Neuronal stem cell (in vitro differentiated cells): ENCODE results near the gene SLC2A4.

Experiments used
- DNase-seq: peaks from one replicate; pipeline ENCODE4 v3.0.0-alpha.2; 2013; ENCODE audit warnings: low spot score
- H2AFZ ChIP-seq: one replicate; pipeline ENCODE4 v1.6.1; 2013; ENCODE audit warnings: mild to moderate bottlenecking, low read length, inconsistent platforms
- H2AK5ac ChIP-seq: 2 replicates; pipeline ENCODE4 v1.6.1; 2013; ENCODE audit warnings: low read depth, mild to moderate bottlenecking, inconsistent platforms, low read length, moderate library complexity, mixed read lengths
- H2BK120ac ChIP-seq: 2 replicates; pipeline ENCODE4 v1.6.1; 2013; ENCODE audit warnings: low read depth, mild to moderate bottlenecking, inconsistent platforms, low read length, moderate library complexity, mixed read lengths
- H2BK12ac ChIP-seq: one replicate; pipeline ENCODE4 v1.6.1; 2013; ENCODE audit warnings: low read length, inconsistent platforms
- H2BK15ac ChIP-seq: 2 replicates; pipeline ENCODE4 v1.6.1; 2013; ENCODE audit warnings: mild to moderate bottlenecking, low read length, inconsistent platforms, mixed read lengths
- H2BK5ac ChIP-seq: one replicate; pipeline ENCODE4 v1.6.1; 2013; ENCODE audit warnings: inconsistent platforms, mild to moderate bottlenecking, low read length, moderate library complexity
- H3K14ac ChIP-seq: one replicate; pipeline ENCODE4 v1.6.1; 2013; ENCODE audit warnings: low read length, inconsistent platforms
- H3K18ac ChIP-seq: 2 replicates; pipeline ENCODE4 v1.6.1; 2013; ENCODE audit warnings: low read length, inconsistent platforms
- H3K23ac ChIP-seq: 2 replicates; pipeline ENCODE4 v1.6.1; 2013; ENCODE audit warnings: low read depth, mild to moderate bottlenecking, mixed read lengths, low read length, inconsistent platforms; ENCODE audit not compliant: poor library complexity
- H3K27ac ChIP-seq: replicated peaks from 3 replicates; pipeline ENCODE4 v1.5.1; 2013; ENCODE audit warnings: low read length, inconsistent platforms
- H3K27me3 ChIP-seq, 3 experiments: 2 replicates each; pipeline ENCODE4 v1.6.1; 2013; ENCODE audit warnings: low read length in 3 of 3, mild to moderate bottlenecking in 2 of 3, inconsistent platforms in 1 of 3, low read depth in 1 of 3, mixed read lengths in 1 of 3, moderate library complexity in 1 of 3; ENCODE audit not compliant: control insufficient read depth in 3 of 3, insufficient read depth in 3 of 3
- H3K36me3 ChIP-seq, 2 donors: replicated peaks in 1 of 2; 2 replicates each; pipeline ENCODE4 v1.6.1; 2013; ENCODE audit warnings: low read length in 2 of 2; ENCODE audit not compliant: control insufficient read depth in 2 of 2, insufficient read depth in 2 of 2
- H3K4ac ChIP-seq: 2 replicates; pipeline ENCODE4 v1.6.1; 2013; ENCODE audit warnings: inconsistent platforms, mild to moderate bottlenecking, low read length, moderate library complexity
- H3K4me1 ChIP-seq, 2 donors: 1 replicate in 1 of 2; 2 replicates in 1 of 2; pipeline ENCODE4 v1.6.1; 2013; ENCODE audit warnings: low read length in 2 of 2, low read depth in 1 of 2; ENCODE audit not compliant: control insufficient read depth in 2 of 2, insufficient read depth in 1 of 2
- H3K4me2 ChIP-seq: one replicate; pipeline ENCODE4 v1.6.1; 2013; ENCODE audit warnings: mild to moderate bottlenecking, low read length, inconsistent platforms; ENCODE audit not compliant: insufficient read depth, poor library complexity, severe bottlenecking
- H3K4me3 ChIP-seq, 2 donors: 2 replicates each; pipeline ENCODE4 v1.5.1; 2013; ENCODE audit warnings: low read length in 2 of 2, mild to moderate bottlenecking in 2 of 2, inconsistent platforms in 1 of 2, moderate library complexity in 1 of 2
- H3K79me1 ChIP-seq: one replicate; pipeline ENCODE4 v1.6.1; 2013; ENCODE audit warnings: low read depth, mild to moderate bottlenecking, inconsistent platforms, low read length, moderate library complexity
- H3K9ac ChIP-seq: one replicate; pipeline ENCODE4 v1.6.1; 2013; ENCODE audit warnings: mild to moderate bottlenecking, low read depth, low read length, inconsistent platforms; ENCODE audit not compliant: poor library complexity
- H3K9me3 ChIP-seq, 2 donors: replicated peaks in 1 of 2; 2 replicates each; pipeline versions ENCODE3 to v1.6.1; 2013; ENCODE audit warnings: low read length in 2 of 2, mild to moderate bottlenecking in 2 of 2, inconsistent platforms in 1 of 2, low read depth in 1 of 2, mixed read lengths in 1 of 2, moderate library complexity in 1 of 2; ENCODE audit not compliant: control insufficient read depth in 2 of 2, insufficient read depth in 1 of 2
- H4K8ac ChIP-seq: one replicate; pipeline ENCODE4 v1.6.1; 2013; ENCODE audit warnings: low read depth, mild to moderate bottlenecking, inconsistent platforms, low read length, moderate library complexity
- H4K91ac ChIP-seq: one replicate; pipeline ENCODE4 v1.6.1; 2013; ENCODE audit warnings: low read length, low read depth, mild to moderate bottlenecking, inconsistent platforms; ENCODE audit not compliant: poor library complexity
- WGBS, 2 donors: extraction: QIAGEN DNeasy Blood & Tissue Kit; methylation state at CpG; one replicate each; pipeline ENCODE4 v1.1.7; 2013; ENCODE audit warnings: missing lambda C conversion rate in 2 of 2, mixed read lengths in 1 of 2; ENCODE audit not compliant: insufficient read length in 2 of 2, insufficient replicate concordance in 1 of 2; ENCODE audit errors: extremely low coverage in 2 of 2; 5-methylcytosine and 5-hydroxymethylcytosine counted together

The SLC2A4 gene

GRCh38 chr17:7327056-7327455 lies 45.5 kb downstream of the SLC2A4 start:
- Histone ChIP-seq H4K91ac (no peak overlapping the region), H3K23ac (no peak overlapping the region), H4K8ac (no peak overlapping the region), H2BK15ac (no peak overlapping the region), H2BK120ac (no peak overlapping the region), H2AK5ac (no peak overlapping the region), H2BK5ac (no peak overlapping the region), H3K27ac (no peak overlapping the region), H3K36me3 (peaks cover 39 to 52% of the 10 kb centered on the region in 2 donors), H3K9me3 (no peaks in the 10 kb centered on the region), H3K14ac (no peak overlapping the region), H3K18ac (no peak overlapping the region), H3K79me1 (peaks cover 18% of the 10 kb centered on the region), H3K27me3 (no peaks in the 10 kb centered on the region), H3K9ac (no peak overlapping the region), H2AFZ (no peak overlapping the region), H3K4ac (no peak overlapping the region), H2BK12ac (peak overlapping the region; percentile 51), H3K4me3 (no peak overlapping the region), H3K4me2 (no peak overlapping the region), H3K4me1 (peaks cover 13 to 15% of the 10 kb centered on the region in 2 donors)
- no CpG with 5 or more reads among the region's 7 CpGs for WGBS, 2 donors
- DNase-seq = no peak

- Histone ChIP-seq H3K9ac (no peak overlapping the region), H3K27me3 (no peaks in the 10 kb centered on the region), H3K14ac (no peak overlapping the region), H2AFZ (no peak overlapping the region), H2AK5ac (no peak overlapping the region), H3K23ac (no peak overlapping the region), H3K4ac (peak overlapping the region; percentile 15), H4K8ac (no peak overlapping the region), H3K18ac (no peak overlapping the region), H2BK12ac (no peak overlapping the region), H3K36me3 (peaks cover 34 to 47% of the 10 kb centered on the region in 2 donors), H3K79me1 (peaks cover 18% of the 10 kb centered on the region), H3K4me1 (peaks cover 13 to 15% of the 10 kb centered on the region in 2 donors), H2BK120ac (no peak overlapping the region), H4K91ac (no peak overlapping the region), H2BK15ac (no peak overlapping the region), H3K27ac (no peak overlapping the region), H3K4me3 (peak overlapping the region in 1 of 2 donors; percentile 4), H3K4me2 (no peak overlapping the region), H2BK5ac (no peak overlapping the region), H3K9me3 (no peaks in the 10 kb centered on the region)
- DNase-seq = no peak
- WGBS, 2 donors = no CpG with 5 or more reads among the region's 17 CpGs
Measured at GRCh38 chr17:7327501-7327900, 46.0 kb downstream of the SLC2A4 start.

- no peak for DNase-seq
- Histone ChIP-seq H3K9me3 (no peaks in the 10 kb centered on the region), H3K4me3 (peak overlapping the region in 1 of 2 donors; percentile 96), H2AK5ac (no peak overlapping the region), H3K27me3 (no peaks in the 10 kb centered on the region), H4K91ac (no peak overlapping the region), H2BK12ac (no peak overlapping the region), H3K18ac (no peak overlapping the region), H3K14ac (no peak overlapping the region), H3K23ac (no peak overlapping the region), H3K79me1 (peaks cover 18% of the 10 kb centered on the region), H3K4me1 (peaks cover 13 to 15% of the 10 kb centered on the region in 2 donors), H2BK15ac (no peak overlapping the region), H2AFZ (no peak overlapping the region), H3K36me3 (peaks cover 29 to 42% of the 10 kb centered on the region in 2 donors), H3K4me2 (peak overlapping the region; percentile 77), H3K27ac (no peak overlapping the region), H3K9ac (no peak overlapping the region), H2BK5ac (no peak overlapping the region), H3K4ac (no peak overlapping the region), H4K8ac (no peak overlapping the region), H2BK120ac (no peak overlapping the region)
- WGBS, 2 donors = no CpG with 5 or more reads among the region's 1 CpG
Measured at GRCh38 chr17:7328009-7328408, 46.5 kb downstream of the SLC2A4 start.

- peak within 1 kb of the TSS; percentile 63 for H2BK120ac ChIP-seq
- H2BK12ac ChIP-seq = no peak within 1 kb of the TSS
- no peaks in the 10 kb centered on the region for H3K27me3 ChIP-seq
- peak within 1 kb of the TSS; percentile 86 for H2AFZ ChIP-seq
- H2AK5ac ChIP-seq = peak within 1 kb of the TSS; percentile 74
- H3K14ac ChIP-seq = peak within 1 kb of the TSS; percentile 100
- peaks cover 14% of the 10 kb centered on the region for H3K79me1 ChIP-seq
- H3K9ac ChIP-seq = peak within 1 kb of the TSS; percentile 100
- H3K4me3 ChIP-seq = peak within 1 kb of the TSS; percentile 96 to 99
- peaks cover 20 to 33% of the 10 kb centered on the region in 2 donors for H3K36me3 ChIP-seq
- H3K4me2 ChIP-seq = peak within 1 kb of the TSS; percentile 87
- no peak for DNase-seq
- peak within 1 kb of the TSS; percentile 46 for H2BK15ac ChIP-seq
- H3K4ac ChIP-seq = peak within 1 kb of the TSS; percentile 27
- no CpG with 5 or more reads among the region's 50 CpGs for WGBS, 2 donors
- no peaks in the 10 kb centered on the region for H3K9me3 ChIP-seq
- peak within 1 kb of the TSS; percentile 96 for H3K18ac ChIP-seq
- peak within 1 kb of the TSS; percentile 100 for H3K23ac ChIP-seq
- H3K27ac ChIP-seq = peak within 1 kb of the TSS; percentile 94
- peak within 1 kb of the TSS; percentile 85 for H2BK5ac ChIP-seq
- H4K91ac ChIP-seq = no peak within 1 kb of the TSS
- peak within 1 kb of the TSS; percentile 59 for H4K8ac ChIP-seq
- peaks cover 13 to 15% of the 10 kb centered on the region in 2 donors for H3K4me1 ChIP-seq
Measured at GRCh38 chr17:7328840-7329373, 47.4 kb downstream of the SLC2A4 start, which contains the start of gene NEURL4. Gene NEURL4 (minus strand): TSS chr17:7329335. CDS start chr17:7329312, 23 bp downstream.
